Duodenal mucosa (tissue), 2 donors: Measurements from ENCODE around the gene SENP5.
"Not testable (repeated sequence)": the region's sequence is repeated elsewhere in the genome, so short reads cannot be mapped to it uniquely, and the experiment has no call there.

Experiments used
- H3K27ac ChIP-seq: one replicate; pipeline ENCODE4 v1.7.0; 2013; ENCODE audit warnings: low read depth, low read length
- H3K27me3 ChIP-seq, 2 donors: one replicate each; pipeline ENCODE4 v1.7.0; 2013; ENCODE audit warnings: low read length in 2 of 2, control low read depth in 1 of 2; ENCODE audit not compliant: insufficient read depth in 2 of 2, control insufficient read depth in 1 of 2
- H3K36me3 ChIP-seq, 2 donors: one replicate each; pipeline ENCODE4 v1.7.0; 2013; ENCODE audit warnings: low read length in 2 of 2, control low read depth in 1 of 2; ENCODE audit not compliant: insufficient read depth in 2 of 2, control insufficient read depth in 1 of 2
- H3K4me1 ChIP-seq, 2 donors: one replicate each; pipeline ENCODE4 v1.7.0; 2013; ENCODE audit warnings: low read length in 2 of 2, control low read depth in 1 of 2; ENCODE audit not compliant: insufficient read depth in 2 of 2, control insufficient read depth in 1 of 2
- H3K4me3 ChIP-seq, 2 donors: one replicate each; pipeline ENCODE4 v1.7.0; 2013; ENCODE audit warnings: low read length in 2 of 2, low read depth in 1 of 2
- H3K9ac ChIP-seq, 2 donors: one replicate each; pipeline ENCODE4 v1.7.0; 2013; ENCODE audit warnings: low read length in 2 of 2, low read depth in 1 of 2
- H3K9me3 ChIP-seq, 2 donors: one replicate each; pipeline ENCODE4 v1.7.0; 2013; ENCODE audit warnings: low read length in 2 of 2, control low read depth in 1 of 2; ENCODE audit not compliant: control insufficient read depth in 1 of 2

The SENP5 gene

GRCh38 chr3:196941729-196942225 lies 74.1 kb downstream of the SENP5 start:
- no peaks in the 10 kb centered on the region for H3K9me3 ChIP-seq
- H3K4me3 ChIP-seq, result peak overlapping the region; percentile 99
- no peaks in the 10 kb centered on the region for H3K27me3 ChIP-seq
- H3K4me1 ChIP-seq, result peaks cover 16 to 20% of the 10 kb centered on the region in 2 donors
- H3K9ac ChIP-seq, result peak overlapping the region; percentile 93 to 100
- peak overlapping the region; percentile 89 for H3K27ac ChIP-seq
- peaks cover 16 to 28% of the 10 kb centered on the region in 2 donors for H3K36me3 ChIP-seq

GRCh38 chr3:196942226-196942914 lies 74.7 kb downstream of the SENP5 start, which contains the start of gene NCBP2:
TSS of gene NCBP2 (minus strand) at chr3:196942528. CDS start at chr3:196942503, 25 bp downstream.
- Histone ChIP-seq H3K9me3 (no peaks in the 10 kb centered on the region), H3K4me1 (peaks cover 16 to 20% of the 10 kb centered on the region in 2 donors), H3K36me3 (peaks cover 10 to 22% of the 10 kb centered on the region in 2 donors), H3K9ac (peak within 1 kb of the TSS; percentile 93 to 100), H3K27ac (peak within 1 kb of the TSS; percentile 89), H3K27me3 (no peaks in the 10 kb centered on the region), H3K4me3 (peak within 1 kb of the TSS; percentile 99)

- H3K4me1 ChIP-seq, result peaks cover 16 to 20% of the 10 kb centered on the region in 2 donors
- H3K9ac ChIP-seq, result peak overlapping the region; percentile 77 to 93
- peaks cover 5 to 17% of the 10 kb centered on the region in 2 donors for H3K36me3 ChIP-seq
- H3K9me3 ChIP-seq, result no peaks in the 10 kb centered on the region
- H3K27ac ChIP-seq, result peak overlapping the region; percentile 68
- H3K4me3 ChIP-seq, result peak overlapping the region; percentile 99
- no peaks in the 10 kb centered on the region for H3K27me3 ChIP-seq
These were observed 75.2 kb downstream of the SENP5 start for GRCh38 chr3:196942915-196943277.

- H3K4me3 ChIP-seq, result peak overlapping the region in 1 of 2 donors; percentile 99
- not testable (repeated sequence) for H3K27ac ChIP-seq, H3K9ac ChIP-seq
These were observed 76.5 kb downstream of the SENP5 start for GRCh38 chr3:196944037-196944790.

GRCh38 chr3:196947136-196947859 lies 79.6 kb downstream of the SENP5 start:
- no peaks in the 10 kb centered on the region for H3K27me3 ChIP-seq

More at GRCh38 chr3:196944037-196944790, 76.5 kb downstream of the SENP5 start:
- peaks cover 16 to 20% of the 10 kb centered on the region in 2 donors for H3K4me1 ChIP-seq
- not testable (repeated sequence) for H3K27me3 ChIP-seq, H3K36me3 ChIP-seq, H3K9me3 ChIP-seq

GRCh38 chr3:196947860-196948441 lies 80.2 kb downstream of the SENP5 start:
- Histone ChIP-seq H3K27ac (no peak overlapping the region), H3K36me3 (peaks cover 0 to 4% of the 10 kb centered on the region in 2 donors)

More at GRCh38 chr3:196947136-196947859, 79.6 kb downstream of the SENP5 start:
- H3K9me3 ChIP-seq, result no peaks in the 10 kb centered on the region
- H3K27ac ChIP-seq, result no peak overlapping the region
- no peak overlapping the region for H3K9ac ChIP-seq
- peaks cover 10% of the 10 kb centered on the region in 2 donors for H3K4me1 ChIP-seq
- peaks cover 0 to 4% of the 10 kb centered on the region in 2 donors for H3K36me3 ChIP-seq
- no peak overlapping the region for H3K4me3 ChIP-seq

GRCh38 chr3:196948442-196949284 lies 80.9 kb downstream of the SENP5 start:
- H3K36me3 ChIP-seq, result peaks cover 0 to 4% of the 10 kb centered on the region in 2 donors
- H3K4me3 ChIP-seq, result no peak overlapping the region
- H3K27me3 ChIP-seq, result no peaks in the 10 kb centered on the region
- H3K9ac ChIP-seq, result no peak overlapping the region
- H3K27ac ChIP-seq, result no peak overlapping the region
- no peaks in the 10 kb centered on the region for H3K9me3 ChIP-seq
- H3K4me1 ChIP-seq, result peaks cover 2 to 4% of the 10 kb centered on the region in 2 donors

More at GRCh38 chr3:196947860-196948441, 80.2 kb downstream of the SENP5 start:
- no peaks in the 10 kb centered on the region for H3K9me3 ChIP-seq
- no peak overlapping the region for H3K4me3 ChIP-seq
- no peak overlapping the region for H3K9ac ChIP-seq
- H3K27me3 ChIP-seq, result no peaks in the 10 kb centered on the region
- H3K4me1 ChIP-seq, result peaks cover 9 to 10% of the 10 kb centered on the region in 2 donors

GRCh38 chr3:196949285-196949619 lies 81.5 kb downstream of the SENP5 start:
- no peaks in the 10 kb centered on the region for H3K4me1 ChIP-seq
- H3K4me3 ChIP-seq, result no peak overlapping the region
- H3K27me3 ChIP-seq, result no peaks in the 10 kb centered on the region
- no peak overlapping the region for H3K27ac ChIP-seq
- no peak overlapping the region for H3K9ac ChIP-seq
- H3K9me3 ChIP-seq, result no peaks in the 10 kb centered on the region
- H3K36me3 ChIP-seq, result peaks cover 0 to 4% of the 10 kb centered on the region in 2 donors

- Histone ChIP-seq H3K36me3 (peaks cover 0 to 4% of the 10 kb centered on the region in 2 donors), H3K27ac (no peak overlapping the region), H3K27me3 (no peaks in the 10 kb centered on the region), H3K9ac (no peak overlapping the region), H3K4me1 (no peaks in the 10 kb centered on the region), H3K9me3 (no peaks in the 10 kb centered on the region), H3K4me3 (no peak overlapping the region)
These were observed 82.0 kb downstream of the SENP5 start for GRCh38 chr3:196949750-196950149.
